MCF 10A (cell line): ENCODE measurements around the gene HSPA12A. TPM values are rescaled to one million over a fixed set of nuclear protein-coding genes. Genes with fewer than 3 reads are reported as not detected.

ENCODE experiments used
- BruUV-seq: library from RNA; stranded (reverse); fragments of 400-500 nt; replicated peaks from 2 replicates; lab custom pipeline; 2021; lab: Mats Ljungman, UMichigan
- CTCF ChIA-PET: fragments of 300-600 bp; sonication (Branson Sonifier 250); formaldehyde crosslinking; extraction: SDS; loops from one replicate; lab custom pipeline; 2021; ENCODE audit warnings: antibody characterized with exemption, inconsistent platforms; lab: Yijun Ruan, JAX
- POLR2A ChIA-PET: fragments of 300-600, 350-650 bp; sonication (Branson Sonifier 250); formaldehyde crosslinking; extraction: SDS; loops from one replicate; lab custom pipeline; 2020; ENCODE audit warnings: antibody characterized with exemption, inconsistent platforms; lab: Yijun Ruan, JAX
- DNase-seq: peaks from one replicate; pipeline ENCODE4 v3.0.0-alpha.2; 2018; ENCODE audit not compliant: unreplicated experiment
- H3K27ac Mint-ChIP-seq: one replicate; pipeline ENCODE4 v1.8.0; 2022; ENCODE audit warnings: mild to moderate bottlenecking, low read depth, mixed read lengths; ENCODE audit not compliant: unreplicated experiment
- H3K27me3 Mint-ChIP-seq: one replicate; pipeline ENCODE4 v1.8.0; 2022; ENCODE audit warnings: mixed read lengths; ENCODE audit not compliant: insufficient read depth, unreplicated experiment
- H3K36me3 Mint-ChIP-seq: one replicate; pipeline ENCODE4 v1.8.0; 2022; ENCODE audit warnings: mild to moderate bottlenecking, moderate library complexity, mixed read lengths; ENCODE audit not compliant: insufficient read depth, unreplicated experiment
- H3K4me1 Mint-ChIP-seq: one replicate; pipeline ENCODE4 v1.8.0; 2022; ENCODE audit warnings: mixed read lengths; ENCODE audit not compliant: insufficient read depth, unreplicated experiment
- H3K4me3 Mint-ChIP-seq: one replicate; pipeline ENCODE4 v1.8.0; 2022; ENCODE audit warnings: mild to moderate bottlenecking, moderate library complexity, mixed read lengths; ENCODE audit not compliant: unreplicated experiment
- H3K9me3 Mint-ChIP-seq: one replicate; pipeline ENCODE4 v1.8.0; 2022; ENCODE audit warnings: mixed read lengths; ENCODE audit not compliant: unreplicated experiment
- CTCF ChIP-seq: fragments of 200-600 bp; IDR thresholded peaks from one replicate; pipeline ENCODE4 v1.8.0; 2022; ENCODE audit warnings: antibody characterized with exemption, mild to moderate bottlenecking; ENCODE audit not compliant: unreplicated experiment
- intact Hi-C: fragments of 100-400 bp; cut with micrococcal nuclease; formaldehyde crosslinking; loops from 2 replicates; pipeline ENCODE4 v1.14.1; 2022
- total RNA-seq: library from RNA; stranded (reverse); gene quantifications from 2 replicates; pipeline ENCODE4 v1.2.3, GENCODE V29; 2022

HSPA12A gene
- total RNA-seq, 1 experiment from 2014 or later, result 9.1 TPM

- CTCF ChIA-PET, result interaction anchor here (0.5 to 12.5 kb wide), 3 partner anchors 19 to 1812 kb away, joined by 3 to 111 read pairs (median 3); no protein-coding TSS in a partner anchor
- no peaks in the 10 kb centered on the region for H3K36me3 Mint-ChIP-seq
- no peak for DNase-seq
- POLR2A ChIA-PET, result interaction anchor here (2.2 kb wide), 1 partner anchor 26 kb away, joined by 8 read pairs; the partner anchor contains the start of gene HSPA12A
- H3K4me3 Mint-ChIP-seq, result no peak overlapping the region
- no peak overlapping the region for H3K27ac Mint-ChIP-seq
- H3K27me3 Mint-ChIP-seq, result no peaks in the 10 kb centered on the region
- H3K9me3 Mint-ChIP-seq, result no peaks in the 10 kb centered on the region
- intact Hi-C loops, result no loop called here
- no TSS peak for BruUV-seq
- TF ChIP-seq CTCF, result no peak
- peaks cover 34% of the 10 kb centered on the region for H3K4me1 Mint-ChIP-seq
Measured at GRCh38 chr10:116768786-116769185, 26.4 kb upstream of the HSPA12A start.

GRCh38 chr10:116766837-116767634, 24.7 kb upstream of the HSPA12A start:
- Mint-ChIP-seq H3K4me3 (no peak overlapping the region), H3K4me1 (peaks cover 34% of the 10 kb centered on the region), H3K27me3 (no peaks in the 10 kb centered on the region), H3K36me3 (no peaks in the 10 kb centered on the region), H3K9me3 (no peaks in the 10 kb centered on the region), H3K27ac (no peak overlapping the region)
- no peak for TF ChIP-seq CTCF
- CTCF ChIA-PET, result interaction anchor here (1.2 kb wide), 2 partner anchors 9 to 42 kb away, joined by 3 read pairs; no protein-coding TSS in a partner anchor
- POLR2A ChIA-PET, result interaction anchor here (0.6 to 1.5 kb wide), 3 partner anchors 10 to 24 kb away, joined by 3 to 5 read pairs (median 3); partner anchors contain the start of gene HSPA12A
- DNase-seq, result no peak
- no TSS peak for BruUV-seq
- intact Hi-C loops, result no loop called here

GRCh38 chr10:116766241-116766827, 24.0 kb upstream of the HSPA12A start:
- no peak overlapping the region for H3K27ac Mint-ChIP-seq
- intact Hi-C loops, result no loop called here
- TF ChIP-seq CTCF, result no peak
- H3K27me3 Mint-ChIP-seq, result no peaks in the 10 kb centered on the region
- H3K4me1 Mint-ChIP-seq, result peaks cover 28% of the 10 kb centered on the region
- no peak for DNase-seq
- CTCF ChIA-PET, result interaction anchor here (1.2 kb wide), 2 partner anchors 8 to 41 kb away, joined by 3 read pairs; no protein-coding TSS in a partner anchor
- H3K36me3 Mint-ChIP-seq, result no peaks in the 10 kb centered on the region
- H3K9me3 Mint-ChIP-seq, result no peaks in the 10 kb centered on the region
- no peak overlapping the region for H3K4me3 Mint-ChIP-seq
- BruUV-seq, result no TSS peak
- POLR2A ChIA-PET, result interaction anchor here (0.9 to 1.5 kb wide), 2 partner anchors 18 to 23 kb away, joined by 3 to 5 read pairs; partner anchors contain the start of gene HSPA12A

- CTCF ChIA-PET, result interaction anchor here (1.2 kb wide), 1 partner anchor 22 kb away, joined by 6 read pairs; no protein-coding TSS in a partner anchor
Measured at GRCh38 chr10:116765648-116766081, 23.3 kb upstream of the HSPA12A start.

More at GRCh38 chr10:116765648-116766081, 23.3 kb upstream of the HSPA12A start:
- no peaks in the 10 kb centered on the region for H3K36me3 Mint-ChIP-seq
- POLR2A ChIA-PET, result no interaction called here
- H3K4me1 Mint-ChIP-seq, result peaks cover 21% of the 10 kb centered on the region
- TF ChIP-seq CTCF, result no peak
- H3K27me3 Mint-ChIP-seq, result no peaks in the 10 kb centered on the region
- no TSS peak for BruUV-seq
- intact Hi-C loops, result no loop called here
- H3K4me3 Mint-ChIP-seq, result no peak overlapping the region
- no peaks in the 10 kb centered on the region for H3K9me3 Mint-ChIP-seq
- H3K27ac Mint-ChIP-seq, result no peak overlapping the region
- no peak for DNase-seq
